GM12801 (cell line): ENCODE measurements around the gene TIE1.

Source experiments
- CTCF ChIP-seq: IDR thresholded peaks from one replicate; pipeline ENCODE4 v1.5.1; 2011; ENCODE audit warnings: control low read depth; ENCODE audit not compliant: insufficient read length; ENCODE audit errors: extremely low read depth

The TIE1 gene

GRCh38 chr1:43298055-43298454 lies 2.7 kb upstream of the TIE1 start:
- no peak for TF ChIP-seq CTCF

- TF ChIP-seq CTCF, result no peak
These were observed 1.7 kb upstream of the TIE1 start for GRCh38 chr1:43299101-43299500.

DNA sequence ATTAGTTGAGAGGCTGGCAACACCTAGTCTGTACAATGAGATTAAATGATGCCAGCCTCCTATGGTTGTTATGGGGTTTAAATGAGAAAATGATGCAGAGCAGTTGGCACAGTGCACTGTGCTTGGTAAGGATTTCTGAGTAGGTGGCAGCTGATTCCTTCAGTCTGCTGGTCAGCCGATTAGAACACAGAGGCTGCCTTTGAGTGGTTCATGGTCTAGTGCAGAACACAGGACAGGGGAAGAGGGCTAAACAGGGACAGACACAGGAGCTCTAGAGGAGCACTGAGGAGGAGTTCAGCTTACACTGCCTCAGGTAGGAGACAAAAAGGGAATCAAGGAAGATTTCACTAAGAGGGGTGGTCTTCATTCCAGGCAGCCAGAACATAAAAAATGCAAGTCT lies 1.4 kb downstream of the TIE1 start:
- no peak for TF ChIP-seq CTCF

GRCh38 chr1:43302721-43303470 lies 2.1 kb downstream of the TIE1 start:
- TF ChIP-seq CTCF, result no peak

GRCh38 chr1:43303471-43304313 lies 2.9 kb downstream of the TIE1 start:
- TF ChIP-seq CTCF, result no peak

- no peak for TF ChIP-seq CTCF
These were observed 3.5 kb downstream of the TIE1 start for GRCh38 chr1:43304314-43304681.

GRCh38 chr1:43304771-43305300 lies 4.1 kb downstream of the TIE1 start:
- TF ChIP-seq CTCF, result no peak
